HG03521 (cell line): ENCODE measurements around the gene LMAN1.

ENCODE experiments used
- ATAC-seq: cut with Tn5 transposase; IDR thresholded peaks from one replicate; pipeline ENCODE4 v1.9.1; 2021; ENCODE audit warnings: mild to moderate bottlenecking, moderate library complexity; ENCODE audit not compliant: unreplicated experiment

LMAN1 gene, protein sequence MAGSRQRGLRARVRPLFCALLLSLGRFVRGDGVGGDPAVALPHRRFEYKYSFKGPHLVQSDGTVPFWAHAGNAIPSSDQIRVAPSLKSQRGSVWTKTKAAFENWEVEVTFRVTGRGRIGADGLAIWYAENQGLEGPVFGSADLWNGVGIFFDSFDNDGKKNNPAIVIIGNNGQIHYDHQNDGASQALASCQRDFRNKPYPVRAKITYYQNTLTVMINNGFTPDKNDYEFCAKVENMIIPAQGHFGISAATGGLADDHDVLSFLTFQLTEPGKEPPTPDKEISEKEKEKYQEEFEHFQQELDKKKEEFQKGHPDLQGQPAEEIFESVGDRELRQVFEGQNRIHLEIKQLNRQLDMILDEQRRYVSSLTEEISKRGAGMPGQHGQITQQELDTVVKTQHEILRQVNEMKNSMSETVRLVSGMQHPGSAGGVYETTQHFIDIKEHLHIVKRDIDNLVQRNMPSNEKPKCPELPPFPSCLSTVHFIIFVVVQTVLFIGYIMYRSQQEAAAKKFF

GRCh38 chr18:59358712-59359575, at the start of gene LMAN1:
TSS of gene LMAN1 (minus strand) at chr18:59359265. CDS start at chr18:59359244, 21 bp downstream.
- peak; percentile 94 for ATAC-seq

GRCh38 chr18:59402432-59403090, 43.5 kb upstream of the LMAN1 start:
- peak; percentile 95 for ATAC-seq

DNA sequence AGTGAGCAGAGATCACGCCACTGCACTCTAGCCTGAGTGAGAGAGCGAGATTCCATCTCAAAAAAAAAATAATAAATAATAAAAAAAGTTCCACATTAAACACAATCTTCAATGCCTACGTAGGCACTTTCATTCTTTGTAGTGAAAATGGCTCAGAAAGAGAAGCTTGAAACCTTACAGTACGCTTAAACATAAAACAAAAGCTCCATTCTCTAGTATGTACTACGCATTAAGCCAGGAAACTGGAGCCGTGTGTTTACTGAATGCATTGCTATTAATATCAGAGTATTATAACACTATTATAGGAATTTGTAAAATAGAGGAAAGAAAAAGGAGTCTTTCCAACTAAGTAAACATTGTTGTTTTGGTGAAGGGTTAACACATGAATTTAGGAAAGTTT, 41.3 kb upstream of the LMAN1 start:
- ATAC-seq, result no peak

DNA sequence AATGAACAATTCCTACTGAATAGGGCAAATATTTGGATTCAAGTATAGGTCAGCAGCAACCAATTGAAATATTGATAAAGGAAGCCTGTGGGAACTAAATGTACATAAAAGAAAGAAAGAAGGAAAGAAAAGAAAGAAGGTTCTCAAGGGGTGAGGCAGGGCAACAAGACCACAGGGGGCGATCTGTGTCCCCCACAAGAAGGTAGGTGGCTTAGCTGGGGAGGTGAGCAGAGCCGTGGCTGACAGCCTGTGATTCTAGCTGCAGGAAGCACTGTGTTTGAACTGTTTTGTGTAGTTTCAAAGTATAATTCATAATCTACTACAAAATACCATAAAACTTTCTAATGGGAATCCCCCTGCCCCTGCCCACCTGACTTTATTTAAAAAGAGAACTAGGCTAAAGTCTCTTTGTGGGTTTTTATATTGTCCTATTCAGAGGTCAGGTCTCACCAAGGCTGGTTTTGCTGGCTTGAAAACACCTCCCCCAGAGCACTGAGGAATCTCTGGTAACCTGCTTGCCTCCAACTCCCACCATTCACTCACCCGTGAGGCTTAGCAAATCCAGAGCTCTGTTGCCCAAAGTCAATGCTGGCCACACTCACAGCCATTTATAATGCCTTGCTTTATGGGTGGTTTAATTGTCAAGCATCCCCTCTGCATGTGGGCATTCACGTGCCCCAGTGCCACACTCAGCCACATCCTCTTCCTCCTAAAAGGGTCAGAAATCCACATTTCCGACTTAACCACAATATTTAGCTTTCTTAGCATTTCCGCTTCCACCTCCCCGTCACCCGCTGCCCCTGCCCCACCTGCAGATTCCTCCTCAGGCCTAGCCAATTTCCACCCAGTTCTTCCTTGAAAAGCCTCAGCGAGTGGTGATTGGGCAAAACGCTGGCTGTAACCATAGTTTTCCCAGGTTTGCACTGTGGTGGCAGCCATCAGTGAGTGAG, 36.4 kb upstream of the LMAN1 start:
- ATAC-seq, result no peak

GRCh38 chr18:59393381-59393780, 34.3 kb upstream of the LMAN1 start:
- ATAC-seq, result no peak

DNA sequence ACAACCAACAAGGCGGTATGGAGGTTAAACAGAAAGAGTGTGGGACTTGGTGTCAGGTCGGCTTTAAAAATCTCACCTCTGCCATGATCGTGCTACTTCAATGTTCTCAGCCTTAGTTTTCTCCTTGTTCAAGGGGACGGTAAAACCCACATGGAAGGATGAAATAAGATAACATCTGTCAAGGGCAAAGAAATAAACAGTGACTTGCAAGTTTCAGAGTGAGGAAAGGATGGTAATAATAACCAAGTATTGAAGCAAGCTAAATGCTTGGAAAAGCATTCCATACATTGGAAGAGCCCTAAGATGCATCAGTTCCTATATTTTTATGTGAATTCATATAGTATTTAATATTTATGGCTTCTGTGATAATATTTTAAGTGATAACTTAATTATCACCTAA, 29.8 kb upstream of the LMAN1 start:
- no peak for ATAC-seq

GRCh38 chr18:59387687-59388565, 28.9 kb upstream of the LMAN1 start:
- ATAC-seq, result no peak

GRCh38 chr18:59386909-59387686, 28.0 kb upstream of the LMAN1 start:
- ATAC-seq, result no peak

GRCh38 chr18:59385191-59385590, 26.1 kb upstream of the LMAN1 start:
- ATAC-seq, result no peak

DNA sequence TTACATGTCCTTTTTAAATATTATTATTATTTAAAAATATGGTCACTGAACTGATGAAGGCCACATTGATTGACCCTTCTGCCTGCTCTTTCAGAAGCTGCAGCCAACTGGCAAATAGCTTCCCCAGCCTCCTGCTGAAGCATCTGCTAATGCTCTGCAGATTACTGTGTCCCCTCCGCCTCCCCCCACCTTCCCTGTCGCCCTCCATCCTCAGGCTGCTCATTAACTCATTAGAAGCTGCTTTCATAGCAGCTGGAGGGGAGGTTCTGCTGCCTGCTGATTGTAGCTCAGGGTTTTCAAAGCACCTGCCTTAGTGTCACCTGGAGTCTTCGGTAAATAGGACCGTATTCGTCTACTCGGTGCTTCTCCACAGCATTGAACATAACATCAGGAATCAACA, 24.8 kb upstream of the LMAN1 start:
- ATAC-seq, result no peak

DNA sequence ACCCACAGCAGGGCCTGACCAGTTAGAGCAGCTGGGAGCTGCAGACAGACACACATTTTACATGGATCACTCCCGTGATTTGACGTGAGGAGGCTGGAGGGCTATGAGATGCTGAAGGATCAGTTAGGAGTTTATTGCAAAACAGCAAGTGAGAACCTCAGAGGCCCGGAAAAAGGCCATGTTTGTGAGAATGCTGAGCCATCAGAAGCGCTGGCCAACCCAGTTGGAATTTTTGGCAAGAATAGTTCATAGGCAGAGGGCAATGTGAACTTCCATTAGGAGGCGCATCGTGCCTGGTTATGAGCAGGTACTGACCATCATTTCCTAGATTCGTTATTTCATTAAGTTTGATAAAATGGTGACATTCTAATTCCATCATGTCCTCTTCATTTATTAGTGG, 23.3 kb upstream of the LMAN1 start:
- ATAC-seq, result no peak

DNA sequence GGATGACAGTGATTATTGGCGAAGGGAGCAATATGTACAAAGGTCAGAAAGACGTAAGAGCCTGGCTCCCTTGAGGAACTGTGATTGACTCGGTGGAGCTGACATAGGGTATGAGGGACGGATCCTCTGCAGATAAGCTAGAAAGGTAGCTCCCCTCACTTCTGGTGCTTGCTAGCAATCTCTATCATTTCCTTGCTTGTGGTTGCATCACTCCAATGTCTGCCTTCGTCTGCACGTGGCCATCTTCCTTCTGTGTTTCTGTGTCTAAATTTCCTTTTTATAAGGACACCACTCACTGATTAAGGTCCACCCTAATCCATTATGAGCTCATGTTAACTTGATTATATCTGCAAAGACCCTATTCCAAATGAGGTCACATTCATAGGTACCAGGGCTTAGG, 22.9 kb upstream of the LMAN1 start:
- no peak for ATAC-seq

- no peak for ATAC-seq
Observed at GRCh38 chr18:59380706-59381105, 21.6 kb upstream of the LMAN1 start.

DNA sequence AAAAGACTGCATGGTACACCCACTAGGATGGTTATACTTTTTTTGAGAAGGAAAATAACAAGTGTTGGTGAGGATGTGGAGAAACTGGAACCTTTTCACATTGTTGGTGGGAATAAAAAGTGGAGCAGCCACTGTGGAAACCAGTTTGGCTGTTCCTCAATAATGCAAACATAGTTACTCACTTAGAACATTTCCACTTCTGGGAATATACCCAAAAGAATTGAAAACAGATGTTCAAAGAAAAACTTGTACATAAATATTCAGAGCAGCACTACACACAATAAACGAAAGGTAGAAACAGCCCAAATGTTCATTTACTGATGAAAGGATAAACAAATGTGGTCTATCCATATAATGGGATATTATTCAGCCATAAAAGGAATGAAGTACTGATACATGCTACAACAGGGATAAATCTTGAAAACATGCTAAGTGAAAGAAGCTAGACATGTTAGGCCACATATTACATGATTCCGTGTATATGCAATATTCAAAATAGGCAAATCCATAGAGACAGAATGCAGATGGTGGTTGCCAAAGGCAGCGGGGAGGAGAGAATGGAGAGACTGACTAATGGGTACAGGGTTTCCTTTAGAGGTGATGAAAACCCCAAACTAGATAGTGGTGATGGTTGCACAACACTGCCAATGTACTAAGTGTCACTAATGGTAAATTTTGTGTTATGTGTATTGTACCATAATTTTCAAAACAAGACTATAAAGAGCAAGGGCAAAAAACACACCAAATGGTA, 20.9 kb upstream of the LMAN1 start:
- ATAC-seq, result no peak

GRCh38 chr18:59377613-59378337, 18.7 kb upstream of the LMAN1 start:
- ATAC-seq, result no peak

- ATAC-seq, result no peak
Observed at GRCh38 chr18:59376351-59376935, 17.4 kb upstream of the LMAN1 start.

- ATAC-seq, result no peak
Observed at GRCh38 chr18:59374128-59374527, 15.1 kb upstream of the LMAN1 start.
